Limb (tissue), 2 donors: Measurements from ENCODE around the gene PNPLA2.
A peak's percentile ranks its signal among the peaks of the same experiment; 100 is the strongest.

ENCODE experiments used
- DNase-seq, 2 donors: peaks; one replicate each; pipeline ENCODE4 v3.0.0-alpha.2; 2016; ENCODE audit errors: extremely low spot score in 2 of 2

PNPLA2 gene

DNA sequence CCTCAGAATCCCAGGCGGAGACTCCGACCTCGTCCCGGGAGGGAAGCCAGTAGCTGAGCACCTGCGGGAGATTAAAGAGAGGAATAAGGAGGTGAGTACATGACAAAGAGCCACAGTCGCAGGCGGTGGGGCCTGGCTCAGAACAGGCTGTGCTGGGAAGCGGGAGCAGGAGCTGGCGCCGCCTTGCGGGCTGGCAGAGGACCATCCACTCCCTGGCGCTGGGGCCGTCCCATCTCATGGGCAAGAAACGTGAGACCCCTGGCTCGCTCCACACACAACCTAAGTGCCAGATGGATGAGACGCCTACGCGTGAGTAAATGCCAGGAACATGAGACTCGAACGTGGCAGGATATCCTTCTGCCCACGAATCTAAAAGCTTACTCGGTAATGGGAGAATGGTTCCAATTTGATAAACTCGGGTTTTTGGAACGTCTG, 35.1 kb upstream of the PNPLA2 start:
- DNase-seq, result peak; percentile 84 to 87

DNA sequence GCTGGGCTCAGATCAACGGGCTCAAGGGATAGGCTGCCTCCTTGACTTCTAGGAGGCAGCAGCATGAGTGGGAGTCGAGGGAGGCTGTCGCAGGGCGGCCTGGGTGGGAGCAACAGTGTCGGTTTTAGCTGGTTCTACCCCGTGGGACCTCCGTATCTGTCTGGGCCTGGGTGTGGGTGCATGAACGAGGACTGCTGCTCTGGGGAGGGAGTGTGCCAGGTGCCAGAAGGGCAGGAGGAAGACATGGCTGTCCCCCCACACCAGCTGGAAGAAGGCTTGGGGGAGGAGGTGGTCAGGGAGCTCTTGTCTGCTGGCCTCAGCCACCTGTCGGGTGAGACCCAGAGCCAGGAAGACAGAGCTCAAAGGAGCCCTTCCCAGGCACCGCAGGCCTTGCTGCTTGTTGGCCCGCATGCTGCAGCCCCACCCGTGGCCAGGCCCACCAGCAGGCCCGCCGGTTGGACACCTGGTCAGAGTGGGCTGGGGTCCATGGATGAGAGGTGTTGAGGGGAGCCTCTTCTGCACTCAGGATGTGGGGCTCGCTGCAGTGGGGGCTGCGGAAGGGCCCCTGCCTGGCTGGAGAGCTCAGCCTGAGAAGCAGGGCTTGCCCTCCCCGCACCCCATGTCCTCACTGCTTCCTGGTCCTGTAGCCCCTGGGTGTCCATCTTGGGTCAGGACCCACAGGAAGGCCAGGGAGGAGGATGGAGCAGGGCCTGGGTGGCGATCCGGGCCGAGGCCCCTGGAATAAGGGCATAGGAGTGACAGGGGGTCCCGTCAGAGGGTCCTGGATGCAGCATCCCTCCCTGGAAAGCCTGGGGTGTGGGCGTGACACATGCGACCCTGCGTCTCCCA, 32.3 kb upstream of the PNPLA2 start:
- DNase-seq, result no peak

DNA sequence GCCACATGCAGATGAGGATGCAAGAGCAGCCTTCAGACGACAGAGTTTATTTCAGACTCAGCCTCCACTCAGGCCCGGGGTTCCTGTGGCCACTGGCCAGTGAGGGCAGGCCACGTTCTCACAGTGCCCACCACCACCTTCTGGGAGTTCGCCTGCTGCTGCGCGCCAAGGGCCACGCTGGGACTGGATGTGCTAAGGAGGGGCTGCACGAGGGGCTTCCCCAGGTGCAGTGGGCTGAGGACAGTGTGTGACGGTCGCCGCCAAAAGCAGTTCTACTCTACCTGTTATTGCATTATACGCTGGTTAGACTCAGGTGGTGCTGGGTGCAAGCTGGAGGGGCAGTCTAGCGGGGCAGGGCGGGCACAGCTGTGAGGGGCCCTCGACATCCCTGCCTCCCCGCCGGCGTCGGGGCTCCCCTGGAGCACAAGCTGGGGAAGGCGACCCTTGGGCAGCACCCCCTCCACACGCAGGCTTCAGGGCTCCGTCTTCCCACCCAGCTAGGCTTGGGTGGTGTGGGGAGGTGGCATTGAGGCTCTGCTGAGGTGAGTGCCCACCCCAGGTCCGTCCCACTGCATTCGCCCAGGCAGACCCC, 31.5 kb upstream of the PNPLA2 start:
- no peak for DNase-seq

DNA sequence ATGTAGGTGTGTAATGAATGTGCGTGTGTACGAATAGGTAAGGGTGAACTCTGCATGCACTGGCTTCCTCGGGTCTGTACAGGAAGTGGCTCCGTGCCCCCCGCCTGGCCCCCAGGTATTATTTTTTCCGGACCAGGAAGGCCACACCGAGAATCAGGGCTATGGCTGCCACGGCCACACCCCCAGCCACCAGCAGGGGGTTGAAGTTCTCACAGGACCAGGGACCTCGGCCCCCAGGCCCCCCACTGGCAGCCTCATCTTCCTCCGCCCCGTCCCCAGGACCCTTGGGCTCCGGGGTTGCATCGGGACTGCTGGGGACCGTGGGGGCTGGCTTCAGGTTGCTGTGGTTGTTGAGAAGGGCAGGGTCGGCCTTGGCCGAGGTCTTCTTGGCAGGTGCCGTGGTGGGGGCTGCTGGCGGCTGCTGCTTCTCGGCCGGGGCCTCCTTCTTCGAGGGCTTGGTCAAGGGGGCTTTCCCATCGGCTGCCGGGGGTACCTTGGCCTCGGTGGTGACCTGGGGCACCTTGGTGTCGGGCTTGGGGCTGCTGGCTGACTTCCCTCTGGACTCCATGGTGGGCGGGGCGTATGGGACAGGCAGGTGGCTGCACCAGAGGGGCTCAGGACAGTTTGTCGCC, 30.6 kb upstream of the PNPLA2 start:
- no peak for DNase-seq

DNA sequence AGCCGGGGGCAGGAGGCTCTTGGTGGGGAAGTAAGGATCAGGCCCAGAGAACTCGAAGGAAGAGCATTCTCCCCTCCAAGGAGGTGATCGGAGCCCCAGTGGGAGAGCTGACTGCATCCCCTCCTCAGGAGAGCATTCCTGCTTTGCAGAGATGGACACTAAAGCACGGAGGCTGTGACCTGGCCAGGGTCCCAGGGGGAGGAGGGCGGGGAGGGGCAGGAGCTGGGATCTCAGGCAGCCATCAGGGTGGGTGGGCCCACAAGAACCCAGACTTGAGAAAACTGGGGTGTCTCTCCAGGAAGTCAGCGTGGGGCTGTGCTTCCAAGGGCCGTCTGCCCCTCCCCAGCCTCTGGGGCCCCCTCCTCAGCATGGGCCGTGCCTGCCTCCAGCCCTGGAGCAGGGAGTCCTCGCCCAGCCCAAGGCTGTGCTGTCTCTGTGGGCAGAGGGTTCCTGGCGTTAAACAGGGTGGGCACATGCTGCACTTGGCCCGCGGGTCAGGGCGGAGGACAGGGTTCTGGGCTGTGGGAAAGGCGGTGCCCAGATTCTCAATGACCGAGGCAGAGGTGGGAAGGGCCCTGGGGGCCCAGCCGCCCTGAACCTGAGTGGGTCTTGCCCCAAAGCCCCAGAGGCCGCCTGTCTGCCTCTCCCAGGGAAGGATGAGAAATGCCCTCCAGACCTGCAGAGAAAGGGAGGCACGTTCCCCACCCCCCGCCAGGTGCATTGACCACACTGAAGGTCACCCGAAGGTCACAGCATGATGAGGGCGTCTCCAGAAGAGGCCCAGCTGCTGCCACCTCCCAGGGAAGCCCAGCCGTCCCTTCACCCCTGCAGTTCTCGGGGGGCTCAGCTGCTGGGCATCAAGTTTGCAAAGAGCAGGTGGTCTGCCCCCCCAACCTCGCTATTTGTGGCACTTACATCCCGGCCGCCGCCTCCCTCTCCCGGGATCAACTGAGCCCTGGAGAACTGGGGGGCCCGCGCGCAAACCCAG, 29.5 kb upstream of the PNPLA2 start:
- no peak for DNase-seq

DNA sequence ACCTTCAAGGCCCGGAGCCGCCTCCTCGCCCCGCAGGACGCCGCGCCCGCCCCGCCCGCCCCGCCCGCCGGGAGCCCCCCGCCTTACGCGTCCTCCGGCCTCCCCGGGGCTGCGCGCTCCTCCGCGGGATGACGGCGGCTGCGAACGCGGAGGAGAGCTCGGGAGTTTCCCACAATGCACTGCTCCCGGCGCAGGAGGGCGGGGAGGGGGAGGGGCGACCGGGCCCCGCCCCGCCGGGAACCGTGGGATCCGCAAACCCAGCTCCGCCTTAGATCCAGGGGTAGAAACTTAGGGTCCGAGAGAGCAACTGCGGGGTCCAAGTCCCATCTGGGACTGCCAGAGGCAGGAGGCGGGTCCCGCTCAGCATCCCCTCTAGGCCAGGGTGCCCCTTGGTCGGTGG, 28.8 kb upstream of the PNPLA2 start, which contains the start of gene CEND1:
TSS of gene CEND1 (minus strand) at position 148 of the 400 bp plus-strand sequence. CDS start 1,514 bp downstream, outside the sequence.
- peak in 1 of 2 donors; percentile 80 for DNase-seq

DNA sequence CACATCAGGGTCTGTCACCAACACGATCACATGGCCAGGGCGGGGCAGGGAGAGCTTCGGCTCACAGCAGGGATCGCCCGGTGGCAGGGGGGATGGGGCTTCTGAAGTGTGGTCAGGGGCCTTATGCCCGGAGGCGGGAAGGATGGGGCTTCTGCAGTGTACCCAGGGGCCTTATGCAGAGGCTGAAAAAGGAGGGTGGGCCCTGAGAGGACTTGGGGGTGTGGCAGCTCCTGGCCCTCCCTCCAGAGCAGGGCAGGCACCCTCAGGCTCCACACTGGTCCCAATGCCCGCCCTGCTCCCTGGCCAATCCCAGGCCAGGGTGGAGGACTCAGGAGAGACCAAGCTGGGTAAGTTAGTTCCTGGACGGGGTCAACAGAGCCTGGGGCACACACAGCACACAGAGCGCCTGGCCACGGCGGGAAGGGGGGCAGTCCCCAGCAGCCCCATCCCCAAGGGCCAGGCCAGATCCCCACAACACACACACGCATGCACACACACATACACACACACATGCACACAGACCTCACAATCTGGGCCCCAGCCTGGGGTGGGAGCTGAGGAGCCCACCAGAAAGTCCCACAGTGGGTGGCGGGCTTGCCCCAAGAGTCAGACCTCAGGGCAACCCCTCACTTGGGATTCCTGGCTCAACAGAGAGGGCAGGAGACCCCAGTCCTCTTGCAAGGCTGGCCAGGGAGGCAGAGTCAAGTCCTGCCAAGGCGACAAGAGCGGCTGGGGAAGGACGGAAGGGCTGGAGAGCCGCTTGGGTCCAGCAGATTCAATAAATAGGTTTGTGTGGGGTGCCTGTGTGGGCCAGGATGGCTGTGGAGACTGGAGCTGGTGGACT, 27.8 kb upstream of the PNPLA2 start:
- DNase-seq, result no peak

DNA sequence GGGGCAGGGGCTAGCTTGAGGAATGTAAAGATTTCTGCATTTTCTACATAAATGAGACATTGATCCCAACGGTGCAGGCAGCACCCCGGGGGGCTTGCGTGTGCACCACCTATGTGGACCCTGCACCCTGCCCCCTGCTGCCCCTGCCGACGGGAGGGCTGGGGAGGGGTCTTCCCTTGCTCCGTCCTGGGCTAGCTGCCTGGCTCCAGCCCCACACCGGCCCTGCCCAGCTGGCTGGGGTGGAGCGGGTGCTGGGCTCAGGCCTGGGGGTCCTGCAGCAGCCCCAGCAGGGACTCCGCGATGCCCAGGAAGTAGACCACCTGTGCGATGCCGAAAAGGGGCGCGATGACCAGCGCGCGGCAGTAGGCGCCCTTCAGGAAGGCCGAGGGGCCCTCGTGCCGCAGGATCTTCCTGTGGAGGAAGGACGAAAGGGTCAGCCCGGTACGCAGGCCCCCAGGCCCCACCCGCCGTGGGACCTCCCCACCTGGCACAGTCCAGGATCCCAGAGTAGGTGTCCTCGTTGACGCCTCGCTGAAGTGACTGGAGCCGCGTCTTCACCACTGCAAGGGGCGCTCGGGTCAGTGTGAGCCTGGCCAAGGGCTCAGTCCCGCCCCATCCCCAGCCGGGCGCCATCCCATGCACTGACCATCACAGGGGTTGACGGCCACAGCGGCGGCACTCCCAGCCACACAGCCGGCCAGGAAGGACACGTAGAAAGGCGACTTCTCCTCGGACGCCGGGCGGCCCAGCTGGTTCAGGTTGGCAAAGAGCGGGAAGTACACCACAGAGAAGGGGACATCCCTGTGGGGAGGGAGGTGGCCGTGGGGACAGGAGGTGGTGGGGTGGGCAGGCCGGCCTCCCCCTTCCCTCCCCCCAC, 26.8 kb upstream of the PNPLA2 start:
- no peak for DNase-seq

DNA sequence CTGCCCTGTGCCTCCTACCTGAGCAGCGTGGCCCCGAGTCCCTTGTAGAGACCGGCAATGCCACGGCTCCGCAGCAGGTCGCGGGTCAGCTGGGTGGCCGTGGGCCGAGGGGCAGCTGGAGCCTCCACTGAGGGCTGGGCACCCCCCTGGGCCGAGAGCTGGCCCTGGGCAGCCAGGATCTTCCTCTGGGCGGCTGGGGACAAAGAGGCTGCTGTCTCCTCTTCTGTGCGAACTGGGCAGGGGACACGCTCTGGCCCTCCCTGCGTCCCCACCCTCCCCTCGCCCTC, 26.2 kb upstream of the PNPLA2 start:
- DNase-seq, result no peak

DNA sequence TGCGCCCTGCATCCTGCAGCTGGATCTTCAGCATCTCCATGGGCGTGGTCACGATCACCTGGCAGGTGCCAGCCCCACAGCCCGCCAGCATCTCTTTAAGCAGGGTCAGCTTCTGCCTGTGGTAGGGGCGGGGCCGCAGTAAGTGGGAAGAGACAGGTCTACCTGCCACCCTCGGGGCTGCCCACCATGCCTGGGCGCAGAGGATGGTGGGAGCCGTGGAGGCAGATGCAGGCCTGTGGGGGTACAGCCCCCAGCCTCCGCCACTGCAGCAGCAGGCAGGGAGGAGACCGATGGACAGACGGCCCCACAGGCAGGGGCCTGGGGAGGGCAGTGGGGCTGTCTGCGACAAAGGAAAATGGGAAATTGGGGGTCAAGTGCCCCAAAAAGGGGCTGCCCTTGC, 25.8 kb upstream of the PNPLA2 start:
- no peak for DNase-seq

DNA sequence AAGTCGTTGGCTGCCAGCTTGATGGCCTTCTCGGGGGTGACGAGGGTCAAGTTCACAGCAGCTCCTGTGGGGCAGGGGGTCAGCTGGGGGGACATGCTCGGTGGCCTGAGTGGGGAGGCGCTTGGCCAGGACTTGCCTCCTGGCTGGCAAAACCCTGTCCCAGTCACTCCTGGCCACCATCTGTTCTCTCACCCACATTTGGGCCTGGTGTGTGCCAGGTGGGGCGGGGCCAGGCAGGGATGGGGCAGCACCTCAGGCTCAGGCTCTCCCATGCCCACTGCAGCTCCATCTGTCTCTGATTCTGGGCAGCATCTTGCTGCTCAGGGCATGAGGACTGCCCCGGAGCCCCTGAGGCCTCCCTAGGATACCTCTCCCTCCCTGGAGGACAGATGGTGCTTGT, 25.2 kb upstream of the PNPLA2 start:
- no peak for DNase-seq

DNA sequence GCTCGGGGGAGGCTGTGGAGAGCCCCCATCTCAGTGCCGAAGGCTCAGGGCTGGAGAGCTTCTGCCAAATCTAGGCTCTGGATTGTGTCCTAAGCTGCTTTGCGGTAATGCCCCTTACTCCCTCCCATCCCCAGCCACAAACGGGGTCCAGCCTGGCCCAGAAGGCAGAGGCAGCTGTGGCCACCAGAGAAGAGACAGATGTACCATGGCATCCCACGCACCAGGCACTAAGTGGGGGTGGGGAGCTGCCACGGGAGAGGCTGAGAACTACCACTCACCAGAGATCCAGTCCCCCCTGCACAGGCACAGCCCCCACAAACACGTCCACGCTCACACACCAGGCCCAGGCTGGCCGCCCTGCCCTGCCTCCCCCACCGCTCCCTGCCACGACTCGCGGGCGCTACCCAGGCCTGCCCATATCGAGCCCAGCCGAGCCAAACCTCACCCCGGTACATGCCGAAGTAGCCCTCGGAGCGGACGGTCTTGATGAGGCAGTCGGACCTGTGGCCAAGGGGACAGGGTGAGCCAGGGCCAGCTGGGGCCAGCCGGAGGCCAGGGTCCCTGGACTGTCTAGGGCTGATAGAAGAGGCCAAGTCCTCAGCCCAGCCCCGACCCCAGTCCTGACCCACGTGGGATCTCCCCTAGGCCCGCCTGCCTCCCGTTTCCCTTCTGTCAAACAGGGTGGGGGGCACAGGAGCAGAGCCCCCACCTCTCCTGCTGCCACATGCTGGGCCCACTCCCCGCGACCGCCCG, 24.5 kb upstream of the PNPLA2 start:
- DNase-seq, result no peak

DNA sequence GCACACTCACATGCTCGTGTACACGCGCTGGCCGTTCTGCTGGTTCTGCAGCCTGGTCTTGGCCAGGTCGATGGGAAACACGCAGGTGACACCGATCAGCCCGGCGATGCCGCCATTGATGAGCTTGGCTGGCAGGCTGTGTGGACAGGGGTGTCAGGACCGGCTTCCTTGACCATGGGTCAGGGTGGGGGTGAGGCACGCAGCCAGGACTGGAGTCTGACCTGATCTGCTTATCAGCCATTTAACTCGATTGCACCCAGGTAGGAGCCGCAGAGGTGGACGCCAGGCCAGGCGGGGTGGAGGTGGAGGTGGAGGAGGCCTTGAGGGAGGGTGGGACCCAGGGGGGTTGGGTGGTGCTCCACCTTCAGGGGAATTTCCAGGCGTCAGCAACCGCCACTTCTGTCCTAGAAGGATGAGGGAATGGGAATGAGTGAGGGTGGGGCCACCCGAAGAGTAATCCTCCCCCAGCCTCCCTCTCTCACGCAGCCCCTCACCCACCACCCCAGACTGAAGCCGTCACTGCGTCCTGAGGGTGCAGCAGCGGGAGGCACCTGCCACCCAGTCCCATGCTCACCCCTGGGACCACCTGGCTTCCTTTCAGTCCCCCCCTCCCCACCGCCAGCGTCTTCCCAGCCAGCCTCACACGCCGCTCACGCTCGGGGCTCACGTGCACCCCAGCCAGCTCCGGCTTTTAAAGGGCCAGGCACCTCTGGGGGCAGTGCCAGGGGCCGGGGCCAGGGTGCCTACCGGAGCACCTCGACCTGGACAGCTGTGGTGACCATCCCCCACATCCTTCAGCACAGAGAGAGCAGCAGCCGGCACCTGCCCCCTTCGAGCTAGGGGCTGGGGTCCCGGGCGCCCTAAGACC, 23.7 kb upstream of the PNPLA2 start:
- DNase-seq, result no peak

DNA sequence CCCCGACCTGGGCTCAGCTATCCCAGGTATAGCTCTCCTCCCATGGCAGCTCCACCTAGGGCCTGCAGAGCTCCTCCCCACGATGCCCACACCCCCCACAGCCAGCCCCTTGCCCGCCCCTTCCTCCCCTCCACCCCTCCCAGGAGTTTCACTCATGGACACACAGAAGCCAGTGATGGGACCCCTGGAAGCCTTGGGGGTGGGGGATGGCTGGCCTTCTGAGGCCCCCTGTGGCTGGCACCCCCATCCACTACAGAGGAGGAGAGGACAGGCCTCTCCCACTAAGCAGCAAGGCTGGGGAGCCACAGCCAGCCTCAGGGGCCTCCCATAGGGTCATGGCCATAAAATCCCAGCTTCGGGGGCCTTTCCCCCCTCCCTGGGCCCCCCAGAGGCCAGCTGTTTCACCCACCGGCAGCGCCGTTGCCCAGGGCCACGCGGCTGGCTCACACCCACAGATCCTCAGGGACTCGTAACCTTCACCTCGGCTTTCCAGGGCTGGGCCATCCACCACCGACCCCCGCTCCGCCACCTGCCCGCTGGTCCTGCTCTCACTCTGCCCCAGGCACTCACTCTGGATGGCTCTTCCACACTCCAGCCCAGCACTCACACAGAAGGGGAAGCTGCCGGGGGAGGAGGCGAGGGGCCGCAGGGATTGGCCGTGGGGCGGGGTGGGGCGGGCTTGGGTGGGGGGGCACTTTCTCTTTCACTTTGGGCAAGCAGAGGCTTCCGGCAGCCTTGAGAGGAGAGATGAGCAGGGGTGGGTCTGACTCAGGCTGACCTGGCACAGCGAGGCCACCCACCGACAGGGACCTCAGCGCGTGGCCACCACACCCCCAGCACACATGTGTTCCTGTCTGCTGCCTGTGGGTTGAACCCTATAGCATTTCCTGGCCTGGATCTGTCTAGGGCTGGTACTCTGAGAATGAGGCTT, 22.8 kb upstream of the PNPLA2 start:
- peak; percentile 45 to 81 for DNase-seq

DNA sequence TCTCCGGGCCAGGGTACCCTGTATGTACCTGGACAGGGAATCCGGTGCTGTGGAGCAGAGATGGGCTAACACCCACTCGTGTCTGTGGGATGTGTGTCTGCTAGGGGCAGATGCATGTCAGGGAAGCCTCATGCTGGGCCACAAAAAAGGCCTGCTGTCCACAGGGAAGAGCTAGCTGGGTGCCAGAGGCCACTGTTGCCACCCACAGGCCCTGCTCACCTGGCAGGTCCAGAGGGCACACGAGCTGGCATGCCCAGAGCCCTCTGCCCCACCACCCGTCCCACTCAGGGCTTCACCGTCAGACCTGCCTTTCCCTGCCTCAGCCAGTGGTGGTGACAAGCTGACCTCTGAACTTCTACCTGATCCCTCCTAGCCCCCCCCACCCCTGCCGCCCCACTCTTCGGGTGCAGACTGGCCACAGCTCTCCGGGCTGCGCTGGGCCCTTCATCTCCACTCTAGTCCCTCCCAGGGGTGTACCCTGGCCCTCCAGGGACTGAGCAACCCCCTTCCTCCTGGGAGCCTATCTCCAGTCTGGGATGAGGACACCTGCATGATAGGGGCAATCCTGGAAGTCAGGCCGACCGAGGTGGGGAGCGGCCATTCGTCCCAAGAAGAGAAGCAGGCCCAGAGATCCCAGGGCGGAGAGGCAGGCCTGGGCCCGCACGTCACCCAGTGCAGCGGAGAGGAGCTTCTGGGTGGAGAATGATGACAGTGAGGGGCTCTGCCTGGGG, 22.0 kb upstream of the PNPLA2 start:
- no peak for DNase-seq
